ENCODE results near the gene HPSE2.

The HPSE2 gene

GRCh38 chr10:98596404-98596803, 639.2 kb downstream of the HPSE2 start:
- no peaks in the 10 kb centered on the region for H3K27me3 Mint-ChIP-seq (ENCODE audit: low read depth)
- no peak overlapping the region for H3K4me3 Mint-ChIP-seq
- H3K27ac Mint-ChIP-seq = no peak overlapping the region
- no peaks in the 10 kb centered on the region for H3K4me1 Mint-ChIP-seq
- no peaks in the 10 kb centered on the region for H3K36me3 Mint-ChIP-seq (ENCODE audit: low read depth)
- peaks cover 29% of the 10 kb centered on the region for H3K9me3 Mint-ChIP-seq
- TF ChIP-seq CTCF (IDR thresholded peaks at IDR 0.05; ENCODE audit: unreplicated experiment in 3 of 3) = no peak

- Mint-ChIP-seq H3K27ac (peak overlapping the region; percentile 2 to 93 (median 54)), H3K36me3 (ENCODE audit: low read depth) (no peaks in the 10 kb centered on the region), H3K4me1 (peaks cover 32% of the 10 kb centered on the region), H3K4me3 (no peak overlapping the region), H3K27me3 (ENCODE audit: low read depth) (no peaks in the 10 kb centered on the region), H3K9me3 (peaks cover 4% of the 10 kb centered on the region)
- no peak for TF ChIP-seq CTCF (IDR thresholded peaks at IDR 0.05; ENCODE audit: unreplicated experiment in 3 of 3)
Observed at GRCh38 chr10:98589691-98590090, 646.0 kb downstream of the HPSE2 start.

GRCh38 chr10:98589007-98589406, 646.6 kb downstream of the HPSE2 start:
- Mint-ChIP-seq H3K4me3 (no peak overlapping the region), H3K27me3 (ENCODE audit: low read depth) (no peaks in the 10 kb centered on the region), H3K36me3 (ENCODE audit: low read depth) (no peaks in the 10 kb centered on the region), H3K4me1 (peaks cover 32% of the 10 kb centered on the region), H3K27ac (peak overlapping the region in 2 of 3 experiments; percentile 54 to 93), H3K9me3 (no peaks in the 10 kb centered on the region)
- no peak for TF ChIP-seq CTCF (IDR thresholded peaks at IDR 0.05; ENCODE audit: unreplicated experiment in 3 of 3)

- no peak for TF ChIP-seq CTCF (IDR thresholded peaks at IDR 0.05; ENCODE audit: unreplicated experiment in 3 of 3)
- H3K4me3 Mint-ChIP-seq = no peak overlapping the region
- H3K27me3 Mint-ChIP-seq (ENCODE audit: low read depth) = no peaks in the 10 kb centered on the region
- H3K4me1 Mint-ChIP-seq = peaks cover 32% of the 10 kb centered on the region
- no peaks in the 10 kb centered on the region for H3K9me3 Mint-ChIP-seq
- no peaks in the 10 kb centered on the region for H3K36me3 Mint-ChIP-seq (ENCODE audit: low read depth)
- H3K27ac Mint-ChIP-seq = peak overlapping the region; percentile 89 to 96 (median 93)
Observed at GRCh38 chr10:98587156-98587837, 648.4 kb downstream of the HPSE2 start.

- Mint-ChIP-seq H3K36me3 (ENCODE audit: low read depth) (no peaks in the 10 kb centered on the region), H3K27me3 (ENCODE audit: low read depth) (no peaks in the 10 kb centered on the region), H3K27ac (peak overlapping the region in 2 of 3 experiments; percentile 82 to 93), H3K4me3 (no peak overlapping the region), H3K4me1 (peaks cover 32% of the 10 kb centered on the region), H3K9me3 (no peaks in the 10 kb centered on the region)
- no peak for TF ChIP-seq CTCF (IDR thresholded peaks at IDR 0.05; ENCODE audit: unreplicated experiment in 3 of 3)
Observed at GRCh38 chr10:98586096-98586495, 649.6 kb downstream of the HPSE2 start.

GRCh38 chr10:98582363-98582762, 653.3 kb downstream of the HPSE2 start:
- Mint-ChIP-seq H3K27me3 (ENCODE audit: low read depth) (no peaks in the 10 kb centered on the region), H3K36me3 (ENCODE audit: low read depth) (no peaks in the 10 kb centered on the region), H3K27ac (no peak overlapping the region), H3K4me3 (no peak overlapping the region), H3K9me3 (no peaks in the 10 kb centered on the region), H3K4me1 (peaks cover 13% of the 10 kb centered on the region)
- no peak for TF ChIP-seq CTCF (IDR thresholded peaks at IDR 0.05; ENCODE audit: unreplicated experiment in 3 of 3)
